Kidney epithelial cell (primary cell): ENCODE results near the gene SLC4A3. TPM values are rescaled to one million over a fixed set of nuclear protein-coding genes. Genes with fewer than 3 reads are reported as not detected.

Experiments
- DNase-seq: peaks from one replicate; pipeline ENCODE4 v3.0.0-alpha.2; 2010; ENCODE audit warnings: low read depth
- H3K27me3 ChIP-seq: 2 replicates; pipeline ENCODE4 v1.6.0; 2011; ENCODE audit warnings: low read length; ENCODE audit not compliant: control insufficient read depth, insufficient read depth
- H3K36me3 ChIP-seq: 2 replicates; pipeline ENCODE4 v1.5.1; 2011; ENCODE audit warnings: low read length; ENCODE audit not compliant: control insufficient read depth, insufficient read depth
- H3K4me3 ChIP-seq: 2 replicates; pipeline ENCODE4 v1.5.1; 2011; ENCODE audit warnings: low read depth, mild to moderate bottlenecking, control low read depth, low read length
- total RNA-seq: library from RNA; depleted of rRNA; stranded (reverse); fragments of >200 nt; gene quantifications from 2 replicates; pipeline ENCODE4 v1.2.3, GENCODE V29; 2015
- TF ChIP-seq, protein P1 (sequence below): IDR thresholded peaks from 2 replicates; pipeline ENCODE4 v1.5.1; 2011; ENCODE audit warnings: mild to moderate bottlenecking, moderate library complexity, low read length, control low read depth, inconsistent platforms; ENCODE audit not compliant: insufficient read depth, poor library complexity, severe bottlenecking

Gene SLC4A3
- total RNA-seq, 1 donor from 2014 or later: 11.6 TPM

DNA sequence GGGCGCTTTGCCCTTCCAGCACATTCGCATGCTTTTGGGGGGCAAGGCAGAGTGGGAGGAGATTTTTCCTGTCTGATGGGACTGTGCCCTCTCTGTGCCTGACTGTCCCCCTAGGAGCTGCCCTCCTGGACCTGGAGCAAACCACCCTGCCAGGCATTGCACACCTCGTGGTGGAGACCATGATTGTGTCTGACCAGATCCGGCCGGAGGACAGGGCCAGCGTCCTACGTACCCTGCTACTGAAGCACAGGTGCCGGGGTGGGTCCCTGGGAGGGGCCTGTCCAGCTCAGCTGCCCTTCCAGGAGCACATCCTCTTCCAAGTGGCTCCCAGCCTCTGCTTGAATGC, 5.3 kb downstream of the SLC4A3 start:
- no peaks in the 10 kb centered on the region for H3K27me3 ChIP-seq
- no peak for DNase-seq
- TF ChIP-seq, protein P1, sequence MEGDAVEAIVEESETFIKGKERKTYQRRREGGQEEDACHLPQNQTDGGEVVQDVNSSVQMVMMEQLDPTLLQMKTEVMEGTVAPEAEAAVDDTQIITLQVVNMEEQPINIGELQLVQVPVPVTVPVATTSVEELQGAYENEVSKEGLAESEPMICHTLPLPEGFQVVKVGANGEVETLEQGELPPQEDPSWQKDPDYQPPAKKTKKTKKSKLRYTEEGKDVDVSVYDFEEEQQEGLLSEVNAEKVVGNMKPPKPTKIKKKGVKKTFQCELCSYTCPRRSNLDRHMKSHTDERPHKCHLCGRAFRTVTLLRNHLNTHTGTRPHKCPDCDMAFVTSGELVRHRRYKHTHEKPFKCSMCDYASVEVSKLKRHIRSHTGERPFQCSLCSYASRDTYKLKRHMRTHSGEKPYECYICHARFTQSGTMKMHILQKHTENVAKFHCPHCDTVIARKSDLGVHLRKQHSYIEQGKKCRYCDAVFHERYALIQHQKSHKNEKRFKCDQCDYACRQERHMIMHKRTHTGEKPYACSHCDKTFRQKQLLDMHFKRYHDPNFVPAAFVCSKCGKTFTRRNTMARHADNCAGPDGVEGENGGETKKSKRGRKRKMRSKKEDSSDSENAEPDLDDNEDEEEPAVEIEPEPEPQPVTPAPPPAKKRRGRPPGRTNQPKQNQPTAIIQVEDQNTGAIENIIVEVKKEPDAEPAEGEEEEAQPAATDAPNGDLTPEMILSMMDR: no peak
- no peaks in the 10 kb centered on the region for H3K36me3 ChIP-seq
- no peak overlapping the region for H3K4me3 ChIP-seq

- no peak for DNase-seq
- Histone ChIP-seq H3K4me3 (no peak overlapping the region), H3K27me3 (no peaks in the 10 kb centered on the region), H3K36me3 (no peaks in the 10 kb centered on the region)
- TF ChIP-seq, protein P1: no peak
These were observed 6.0 kb downstream of the SLC4A3 start for GRCh38 chr2:219633276-219634065.

- no peak for DNase-seq
- Histone ChIP-seq H3K27me3 (no peaks in the 10 kb centered on the region), H3K36me3 (no peaks in the 10 kb centered on the region), H3K4me3 (no peak overlapping the region)
- TF ChIP-seq, protein P1: no peak
These were observed 6.9 kb downstream of the SLC4A3 start for GRCh38 chr2:219634171-219634940.

- TF ChIP-seq, protein P1: no peak
- Histone ChIP-seq H3K27me3 (no peaks in the 10 kb centered on the region), H3K4me3 (no peak overlapping the region), H3K36me3 (no peaks in the 10 kb centered on the region)
- DNase-seq: no peak
These were observed 7.7 kb downstream of the SLC4A3 start for GRCh38 chr2:219634951-219635751.

GRCh38 chr2:219636144-219636915, 8.9 kb downstream of the SLC4A3 start:
- DNase-seq: no peak
- Histone ChIP-seq H3K27me3 (no peaks in the 10 kb centered on the region), H3K36me3 (no peaks in the 10 kb centered on the region), H3K4me3 (no peak overlapping the region)
- TF ChIP-seq, protein P1: no peak
